H1 (cell line): ENCODE data around the gene NUDT12. TPM values are rescaled to one million over a fixed set of nuclear protein-coding genes. Genes with fewer than 3 reads are reported as not detected.
A peak's percentile ranks its signal among the peaks of the same experiment; 100 is the strongest.

Source experiments
- CTCF ChIA-PET: fragments of 300-600 bp; sonication (Branson Sonifier 250); formaldehyde crosslinking; loops from one replicate; lab custom pipeline; 2021; ENCODE audit not compliant: partially characterized antibody; lab: Charles Lee
- POLR2A ChIA-PET: fragments of 300-600 bp; sonication (Branson Sonifier 250); formaldehyde crosslinking; loops from one replicate; lab custom pipeline; 2021; ENCODE audit warnings: inconsistent platforms; ENCODE audit not compliant: partially characterized antibody; lab: Charles Lee
- DNase-seq, 2 experiments: peaks; one replicate each; pipeline versions ENCODE4 v3.0.0 to v3.0.0-alpha.2; 2010 to 2022; ENCODE audit warnings: low spot score in 2 of 2, low read depth in 1 of 2, mixed read lengths in 1 of 2
- FAIRE-seq: peaks from 2 replicates; lab custom pipeline; 2011; peaks lifted over from hg19 to GRCh38; lab: Jason Lieb, UNC
- H2AFZ ChIP-seq: 2 replicates; pipeline ENCODE4 v1.8.1; 2012; ENCODE audit warnings: low read length, inconsistent platforms
- H2AK5ac ChIP-seq: 2 replicates; pipeline ENCODE4 v1.6.1; 2013; ENCODE audit warnings: low read depth, low read length
- H2BK120ac ChIP-seq: replicated peaks from 2 replicates; pipeline ENCODE3; 2013; ENCODE audit warnings: low read depth, low read length, inconsistent platforms
- H2BK12ac ChIP-seq: 2 replicates; pipeline ENCODE4 v1.6.1; 2013; ENCODE audit warnings: low read depth, low read length
- H2BK15ac ChIP-seq: 2 replicates; pipeline ENCODE4 v1.6.1; 2013; ENCODE audit warnings: low read length
- H2BK20ac ChIP-seq: 2 replicates; pipeline ENCODE4 v1.6.1; 2013; ENCODE audit warnings: low read length
- H2BK5ac ChIP-seq: 2 replicates; pipeline ENCODE4 v1.6.1; 2013; ENCODE audit warnings: low read depth, low read length
- H3K14ac ChIP-seq: 2 replicates; pipeline ENCODE4 v1.6.1; 2013; ENCODE audit warnings: inconsistent platforms; ENCODE audit not compliant: insufficient read length
- H3K18ac ChIP-seq: 2 replicates; pipeline ENCODE4 v1.6.1; 2013; ENCODE audit warnings: low read length; ENCODE audit errors: extremely low read depth
- H3K23ac ChIP-seq: 2 replicates; pipeline ENCODE4 v1.6.1; 2013; ENCODE audit warnings: inconsistent platforms; ENCODE audit not compliant: insufficient read length
- H3K23me2 ChIP-seq: 2 replicates; pipeline ENCODE4 v1.6.1; 2013; ENCODE audit warnings: low read depth, low read length
- H3K27ac ChIP-seq: 2 replicates; pipeline ENCODE4 v1.6.1; 2011; ENCODE audit warnings: low read depth, low read length, inconsistent platforms
- H3K27me3 ChIP-seq, 4 experiments: replicated peaks in 1 of 4; 1 replicate in 1 of 4; 2 replicates in 3 of 4; pipeline versions ENCODE4 v1.6.1 to v1.8.1; 2011 to 2013; ENCODE audit warnings: low read length in 3 of 4, mild to moderate bottlenecking in 3 of 4, inconsistent platforms in 2 of 4, mixed read lengths in 2 of 4, moderate library complexity in 1 of 4; ENCODE audit not compliant: control insufficient read depth in 3 of 4, insufficient read depth in 3 of 4; ENCODE audit errors: extremely low read depth in 1 of 4
- H3K36me3 ChIP-seq, 4 experiments: 2 replicates each; pipeline versions ENCODE4 v1.6.1 to v1.8.1; 2011 to 2013; ENCODE audit warnings: mild to moderate bottlenecking in 4 of 4, low read length in 3 of 4, moderate library complexity in 2 of 4, control low read depth in 1 of 4, inconsistent platforms in 1 of 4; ENCODE audit not compliant: insufficient read depth in 4 of 4, control insufficient read depth in 2 of 4
- H3K4ac ChIP-seq: replicated peaks from 2 replicates; pipeline ENCODE3; 2013; ENCODE audit warnings: low read length, low read depth, mixed read lengths, inconsistent platforms; ENCODE audit not compliant: insufficient read length
- H3K4me1 ChIP-seq, 4 experiments: replicated peaks in 1 of 4; 1 replicate in 1 of 4; 2 replicates in 3 of 4; pipeline versions ENCODE4 v1.6.1 to v1.8.1; 2011 to 2013; ENCODE audit warnings: low read length in 3 of 4, inconsistent platforms in 2 of 4, mixed read lengths in 1 of 4; ENCODE audit not compliant: insufficient read depth in 4 of 4, control insufficient read depth in 3 of 4
- H3K4me2 ChIP-seq, 2 experiments: 2 replicates each; pipeline versions ENCODE4 v1.6.1 to v1.8.1; 2011 to 2013; ENCODE audit warnings: low read depth in 2 of 2, low read length in 2 of 2, control low read depth in 1 of 2, inconsistent platforms in 1 of 2, mild to moderate bottlenecking in 1 of 2; ENCODE audit not compliant: insufficient read depth in 1 of 2
- H3K4me3 ChIP-seq, 4 experiments: fragments of 200-600, 300-600 bp in 1 of 4; sonication (generic), shearing (Covaris generic), sonication (Bioruptor Twin) in 1 of 4; 2 replicates each; pipeline versions ENCODE4 v1.5.1 to v1.8.1; 2011 to 2016; ENCODE audit warnings: low read length in 4 of 4, low read depth in 3 of 4, control low read depth in 2 of 4, inconsistent platforms in 2 of 4, mild to moderate bottlenecking in 2 of 4, mixed read lengths in 1 of 4, moderate library complexity in 1 of 4; ENCODE audit not compliant: insufficient read depth in 2 of 4; ENCODE audit errors: extremely low read depth in 1 of 4
- H3K56ac ChIP-seq: replicated peaks from 2 replicates; pipeline ENCODE3; 2013; ENCODE audit warnings: low read depth, mild to moderate bottlenecking, mixed read lengths, low read length, inconsistent platforms; ENCODE audit not compliant: insufficient read length
- H3K79me1 ChIP-seq: 2 replicates; pipeline ENCODE4 v1.6.1; 2013; ENCODE audit warnings: low read depth, low read length, control low read depth
- H3K79me2 ChIP-seq, 2 experiments: 2 replicates each; pipeline versions ENCODE4 v1.6.1 to v1.8.1; 2012 to 2013; ENCODE audit warnings: low read length in 2 of 2, mild to moderate bottlenecking in 2 of 2, inconsistent platforms in 1 of 2; ENCODE audit not compliant: insufficient read depth in 2 of 2, control insufficient read depth in 1 of 2
- H3K9ac ChIP-seq, 4 experiments: replicated peaks in 1 of 4; 1 replicate in 1 of 4; 2 replicates in 3 of 4; pipeline versions ENCODE4 v1.6.1 to v1.8.1; 2011 to 2013; ENCODE audit warnings: low read depth in 3 of 4, low read length in 3 of 4, control low read depth in 2 of 4, mild to moderate bottlenecking in 2 of 4, moderate library complexity in 2 of 4, inconsistent platforms in 1 of 4; ENCODE audit errors: extremely low read depth in 1 of 4
- H3K9me3 ChIP-seq, 2 experiments: 2 replicates each; pipeline versions ENCODE4 v1.6.1 to v1.8.1; 2012 to 2013; ENCODE audit warnings: mild to moderate bottlenecking in 2 of 2, moderate library complexity in 2 of 2, control low read depth in 1 of 2, inconsistent platforms in 1 of 2, low read depth in 1 of 2, low read length in 1 of 2, mixed read lengths in 1 of 2; ENCODE audit not compliant: insufficient read depth in 2 of 2
- H4K20me1 ChIP-seq, 2 experiments: replicated peaks in 1 of 2; 2 replicates each; pipeline versions ENCODE3 to v1.8.1; 2011 to 2013; ENCODE audit warnings: inconsistent platforms in 2 of 2, low read length in 2 of 2, mild to moderate bottlenecking in 1 of 2; ENCODE audit not compliant: insufficient read depth in 2 of 2, control insufficient read depth in 1 of 2
- H4K5ac ChIP-seq: 2 replicates; pipeline ENCODE4 v1.6.1; 2013; ENCODE audit warnings: low read length, low read depth, mixed read lengths, inconsistent platforms; ENCODE audit not compliant: insufficient read length
- H4K8ac ChIP-seq: 2 replicates; pipeline ENCODE4 v1.8.0; 2013; ENCODE audit warnings: mild to moderate bottlenecking, moderate library complexity, low read length, inconsistent platforms; ENCODE audit not compliant: insufficient read depth; ENCODE audit errors: extremely low read depth
- H4K91ac ChIP-seq: replicated peaks from 2 replicates; pipeline ENCODE3; 2013; ENCODE audit warnings: low read length, mixed read lengths, inconsistent platforms; ENCODE audit not compliant: insufficient read length
- CBX8 ChIP-seq: fragments of 300-800, 300-1000 bp; sonication (generic); IDR thresholded peaks from 2 replicates; pipeline ENCODE4 v1.7.1; 2016; ENCODE audit warnings: low read depth, low read length, borderline replicate concordance
- CHD2 ChIP-seq: IDR thresholded peaks from 2 replicates; pipeline ENCODE4 v1.6.1; 2012; ENCODE audit warnings: low read length, improper control_type of control experiment
- CTBP2 ChIP-seq: IDR thresholded peaks from 2 replicates; pipeline ENCODE4 v1.7.0; 2011; ENCODE audit warnings: borderline replicate concordance, mild to moderate bottlenecking, moderate library complexity, mixed read lengths, low read length; ENCODE audit not compliant: insufficient read depth, insufficient read length
- EZH2 ChIP-seq: fragments of 200-600 bp; sonication (generic); IDR thresholded peaks from 2 replicates; pipeline ENCODE4 v1.7.1; 2012; ENCODE audit warnings: low read depth, mild to moderate bottlenecking, moderate library complexity, low read length, inconsistent platforms; ENCODE audit not compliant: severe bottlenecking
- GTF2F1 ChIP-seq: IDR thresholded peaks from 2 replicates; pipeline ENCODE4 v1.6.1; 2012; ENCODE audit warnings: low read depth, low read length, improper control_type of control experiment, borderline replicate concordance
- JUND ChIP-seq: IDR thresholded peaks from 2 replicates; pipeline ENCODE4 v1.6.1; 2011; ENCODE audit warnings: mild to moderate bottlenecking, improper control_type of control experiment, low read length
- PHF8 ChIP-seq: fragments of 200-600 bp; sonication (generic); conservative IDR thresholded peaks from 2 replicates; pipeline ENCODE4 v1.7.1; 2012; ENCODE audit warnings: low read depth, mild to moderate bottlenecking, inconsistent platforms, low read length, moderate library complexity
- RAD21 ChIP-seq, 2 experiments: IDR thresholded peaks in 1 of 2; conservative IDR thresholded peaks in 1 of 2; 2 replicates each; pipeline ENCODE4 v1.6.1; 2011; ENCODE audit warnings: low read depth in 2 of 2, low read length in 2 of 2, improper control_type of control experiment in 1 of 2, inconsistent platforms in 1 of 2, mild to moderate bottlenecking in 1 of 2, moderate library complexity in 1 of 2
- RFX5 ChIP-seq: IDR thresholded peaks from 2 replicates; pipeline ENCODE4 v1.6.1; 2011; ENCODE audit warnings: low read depth, low read length, improper control_type of control experiment, borderline replicate concordance
- SIN3A ChIP-seq, 2 experiments: IDR thresholded peaks in 1 of 2; conservative IDR thresholded peaks in 1 of 2; 2 replicates each; pipeline ENCODE4 v1.6.1; 2011 to 2012; ENCODE audit warnings: low read length in 2 of 2, improper control_type of control experiment in 1 of 2, low read depth in 1 of 2, mild to moderate bottlenecking in 1 of 2
- TAF7 ChIP-seq: optimal IDR thresholded peaks from 2 replicates; pipeline ENCODE3; 2011; ENCODE audit warnings: low read depth, mild to moderate bottlenecking, inconsistent platforms, low read length, moderate library complexity, borderline replicate concordance
- TEAD4 ChIP-seq: IDR thresholded peaks from 2 replicates; pipeline ENCODE4 v1.6.1; 2012; ENCODE audit warnings: low read depth, low read length, inconsistent platforms, mixed read lengths
- WGBS, 2 experiments: shearing (Covaris generic) in 1 of 2; methylation state at CpG; one replicate each; pipeline versions ENCODE4 v1.1.6 to v1.1.7; 2013 to 2015; ENCODE audit warnings: low lambda C conversion rate in 2 of 2, mixed read lengths in 2 of 2, inconsistent platforms in 1 of 2, low coverage in 1 of 2, missing lambda C conversion rate in 1 of 2; ENCODE audit not compliant: insufficient replicate concordance in 2 of 2, insufficient coverage in 1 of 2, insufficient read length in 1 of 2; ENCODE audit errors: extremely low coverage in 1 of 2, missing lambda C conversion rate in 1 of 2; 5-methylcytosine and 5-hydroxymethylcytosine counted together
- polyA plus RNA-seq, 7 experiments: library from polyadenylated mRNA; depleted of rRNA in 3 of 7; stranded (reverse) in 5 of 7; unstranded in 2 of 7; fragments of >200 nt in 5 of 7; fragments of 200-250 nt in 2 of 7; gene quantifications; 1 replicate in 5 of 7; 2 replicates in 1 of 7; 4 replicates in 1 of 7; pipeline versions ENCODE4 v1.2.1 to v1.2.3, GENCODE V29; 2011 to 2013; ENCODE audit warnings: missing spikeins in 2 of 7, mixed read lengths in 2 of 7
- total RNA-seq: library from RNA; stranded (reverse); fragmentation: NEBNext Ultra II Directional; extraction: Animal tissue kit (Norgen Biotek cat#: 25700); gene quantifications from 2 replicates; pipeline ENCODE4 v1.2.1, GENCODE V29; 2021

Gene NUDT12
- total and polyA plus RNA-seq, 2 of the 8 experiments (the other 6 are each of a cell fraction or from before 2014, with no cell fraction given) = 3.6 to 12.5 TPM

GRCh38 chr5:103526164-103526915 lies 36.2 kb downstream of the NUDT12 start:
- Histone ChIP-seq H3K79me1 (no peaks in the 10 kb centered on the region), H3K79me2 (no peaks in the 10 kb centered on the region), H4K8ac (no peak overlapping the region), H2BK120ac (no peak overlapping the region), H3K9me3 (no peaks in the 10 kb centered on the region), H3K14ac (no peak overlapping the region), H3K36me3 (no peaks in the 10 kb centered on the region), H3K4me1 (no peaks in the 10 kb centered on the region), H3K27ac (no peak overlapping the region), H2BK20ac (no peak overlapping the region), H2BK5ac (no peak overlapping the region), H3K23ac (no peak overlapping the region), H3K18ac (no peak overlapping the region), H2AK5ac (no peak overlapping the region), H2AFZ (0 out of 2 replicates have a peak overlapping the region, but pooled peaks have one; percentile 23), H4K20me1 (no peaks in the 10 kb centered on the region), H3K9ac (no peak overlapping the region), H3K56ac (no peak overlapping the region), H3K23me2 (no peaks in the 10 kb centered on the region), H4K5ac (no peak overlapping the region), H3K4me3 (no peak overlapping the region), H2BK12ac (no peak overlapping the region), H3K4ac (no peak overlapping the region), H3K4me2 (no peak overlapping the region), H3K27me3 (no peaks in the 10 kb centered on the region), H2BK15ac (no peak overlapping the region), H4K91ac (no peak overlapping the region)
- FAIRE-seq (no peak), DNase-seq (no peak)
- WGBS, 2 experiments = 91% methylated on average over 6 of the region's 6 CpGs; no CpG with 5 or more reads in 1 of the 2 experiments
- CTCF ChIA-PET = no interaction called here
- POLR2A ChIA-PET = interaction anchor here (1.0 kb wide), 1 partner anchor 61 kb away, joined by 3 read pairs; no protein-coding TSS in a partner anchor
- no peak for TF ChIP-seq TEAD4
- TF ChIP-seq PHF8 = no peak
- no peak for TF ChIP-seq CHD2
- TF ChIP-seq CTBP2 = no peak
- TF ChIP-seq SIN3A (conservative IDR thresholded peaks at IDR 0.05 in 1 of 2, IDR thresholded peaks at IDR 0.05 in 1 of 2; ENCODE audit: low read depth in 1 of 2, low read length in 2 of 2) = no peak
- TF ChIP-seq EZH2 = no peak
- no peak for TF ChIP-seq GTF2F1
- TF ChIP-seq TAF7 = no peak
- no peak for TF ChIP-seq CBX8
- TF ChIP-seq RFX5 = no peak
- TF ChIP-seq JUND = no peak
- no peak for TF ChIP-seq RAD21 (IDR thresholded peaks at IDR 0.05 in 1 of 2, conservative IDR thresholded peaks at IDR 0.05 in 1 of 2; ENCODE audit: low read depth in 2 of 2, low read length in 2 of 2)
